NCI-H526 treated with DMSO at 0.1 percent for 48 hours (cell line): ENCODE data around the gene BMERB1.
A peak's percentile ranks its signal among the peaks of the same experiment; 100 is the strongest.
"Not testable (repeated sequence)": the region's sequence is repeated elsewhere in the genome, so short reads cannot be mapped to it uniquely, and the experiment has no call there.

ENCODE experiments used
- DNase-seq: peaks from one replicate; lab custom pipeline; 2025; lab: John Stamatoyannopoulos, UW

Gene BMERB1

DNA sequence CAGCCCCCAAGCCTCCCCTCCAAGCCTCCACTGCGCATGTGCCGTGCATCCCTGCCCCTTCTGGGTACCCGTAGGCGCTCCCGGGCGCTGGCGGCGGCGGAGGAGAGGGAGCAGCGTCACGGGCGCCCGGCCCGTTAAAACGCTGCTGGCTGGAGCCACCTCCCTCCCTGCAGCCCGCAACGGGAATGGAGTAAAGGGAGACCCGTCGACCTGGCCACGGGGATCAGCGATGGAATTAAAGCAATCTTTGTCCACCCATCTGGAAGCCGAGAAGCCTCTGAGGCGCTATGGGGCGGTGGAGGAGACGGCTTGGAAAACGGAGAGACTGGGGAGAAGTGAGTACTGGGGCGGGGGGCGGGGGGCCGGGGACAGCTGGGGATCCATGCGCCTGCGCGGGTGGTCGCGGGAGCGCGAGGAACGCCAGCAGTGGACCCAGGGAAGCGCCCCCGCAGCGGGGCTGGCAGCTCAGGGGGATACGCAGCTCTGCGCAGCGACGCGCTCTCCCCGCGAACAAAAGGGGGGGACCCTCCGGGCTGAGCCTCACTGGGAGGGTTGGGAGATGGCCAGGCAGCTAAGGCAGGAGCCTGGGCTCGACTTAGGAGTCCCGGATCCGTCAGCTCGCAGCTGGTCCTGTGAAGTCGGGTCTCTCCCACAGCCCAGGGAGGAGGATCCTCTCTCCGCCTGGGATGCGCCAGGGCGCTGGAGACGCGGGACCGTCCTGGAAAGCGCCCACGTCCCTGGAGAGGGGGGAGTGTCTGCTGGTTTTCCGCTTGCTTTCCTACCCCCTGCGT, at the start of gene BMERB1:
Gene BMERB1 (plus strand): TSS at position 164 of the 791 bp plus-strand sequence. CDS start 66 bp downstream, at position 230.
- peak; percentile 50 for DNase-seq

DNA sequence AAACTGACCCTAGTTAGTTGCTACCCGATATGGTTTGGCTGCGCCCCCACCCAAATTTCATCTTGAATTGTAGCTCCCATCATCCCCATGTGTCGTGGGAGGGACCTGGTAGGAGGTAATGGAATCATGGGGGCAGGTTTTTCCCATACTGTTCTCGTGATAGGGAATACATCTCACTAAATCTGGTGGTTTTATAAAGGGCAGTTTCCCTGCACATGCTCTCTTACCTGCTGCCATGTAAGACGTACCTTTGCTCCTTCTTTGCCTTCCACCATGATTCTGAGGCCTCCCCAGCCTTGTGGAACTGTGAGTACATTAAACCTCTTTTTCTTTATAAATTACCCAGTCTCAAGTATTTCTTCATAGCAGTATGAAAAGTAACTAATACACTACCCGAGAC, 46.3 kb upstream of the BMERB1 start:
- not testable (repeated sequence) for DNase-seq

DNA sequence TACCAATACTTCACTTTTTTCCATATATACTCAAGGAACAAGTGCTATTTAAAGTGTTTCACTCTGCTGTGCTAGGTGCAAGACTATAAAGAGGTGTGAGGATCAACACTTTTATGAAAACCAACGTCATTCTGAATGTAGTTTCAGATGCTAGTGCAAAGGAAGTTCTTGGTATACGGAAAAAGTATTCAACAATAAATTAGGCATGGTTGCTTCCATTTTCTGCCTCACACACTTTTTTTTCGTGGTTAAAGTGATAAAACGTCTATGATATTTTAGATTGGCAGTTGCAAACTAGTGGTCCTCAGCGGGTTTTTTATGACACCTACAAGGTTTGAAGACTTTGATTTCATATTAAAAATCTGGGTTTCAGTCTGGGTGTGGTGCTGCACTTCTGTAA, 44.5 kb upstream of the BMERB1 start:
- not testable (repeated sequence) for DNase-seq

DNA sequence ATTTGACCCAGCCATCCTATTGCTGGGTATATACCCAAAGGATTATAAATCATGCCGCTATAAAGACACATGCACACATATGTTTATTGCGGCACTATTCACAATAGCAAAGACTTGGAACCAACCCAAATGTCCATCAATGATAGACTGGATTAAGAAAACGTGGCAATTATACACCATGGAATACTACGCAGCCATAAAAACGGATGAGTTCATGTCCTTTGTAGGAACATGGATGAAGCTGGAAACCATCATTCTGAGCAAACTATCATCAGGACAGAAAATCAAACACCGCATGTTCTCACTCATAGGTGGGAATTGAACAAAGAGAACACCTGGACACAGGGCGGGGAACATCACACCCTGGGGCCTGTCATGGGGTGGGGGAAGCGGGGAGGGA, 41.4 kb upstream of the BMERB1 start:
- not testable (repeated sequence) for DNase-seq

DNA sequence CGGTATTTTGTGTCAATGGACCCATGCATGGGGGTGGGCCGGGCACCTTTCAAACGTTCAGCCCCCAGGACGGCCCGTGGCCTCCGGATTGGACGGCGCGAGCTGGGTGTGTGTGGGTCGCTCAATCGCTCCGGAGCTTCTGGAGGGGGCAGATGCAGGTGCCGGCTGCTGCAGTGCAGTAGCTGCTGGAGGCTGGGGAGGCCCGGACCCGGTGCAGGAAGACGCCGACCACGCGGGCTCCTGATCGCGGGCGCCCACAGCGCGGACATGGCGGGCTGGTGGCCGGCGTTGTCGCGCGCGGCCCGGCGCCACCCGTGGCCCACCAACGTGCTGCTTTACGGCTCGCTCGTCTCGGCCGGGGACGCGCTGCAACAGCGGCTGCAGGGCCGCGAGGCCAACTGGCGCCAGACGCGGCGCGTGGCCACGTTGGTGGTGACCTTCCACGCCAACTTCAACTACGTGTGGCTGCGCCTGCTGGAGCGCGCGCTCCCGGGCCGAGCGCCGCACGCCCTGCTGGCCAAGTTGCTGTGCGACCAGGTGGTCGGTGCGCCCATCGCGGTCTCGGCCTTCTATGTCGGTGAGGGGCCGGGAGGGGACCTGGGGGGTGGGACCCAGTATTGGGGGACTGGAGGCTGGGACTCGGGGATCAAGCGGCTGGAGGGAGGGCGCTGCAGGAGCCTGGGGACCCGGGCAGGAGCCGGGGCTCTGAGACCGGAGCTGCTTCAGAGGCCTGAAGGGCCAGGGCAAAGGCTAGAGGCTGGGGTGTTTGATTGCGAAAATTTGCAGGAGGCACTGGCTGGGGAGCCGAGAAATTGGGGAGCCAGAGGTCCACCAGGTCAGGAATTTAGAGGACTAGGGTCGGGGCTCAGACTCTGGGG, 38.5 kb upstream of the BMERB1 start, which contains the start of gene MPV17L:
Gene MPV17L (plus strand): TSS at position 124 of the 878 bp plus-strand sequence. CDS start 144 bp downstream, at position 268.
- DNase-seq: peak; percentile 13

DNA sequence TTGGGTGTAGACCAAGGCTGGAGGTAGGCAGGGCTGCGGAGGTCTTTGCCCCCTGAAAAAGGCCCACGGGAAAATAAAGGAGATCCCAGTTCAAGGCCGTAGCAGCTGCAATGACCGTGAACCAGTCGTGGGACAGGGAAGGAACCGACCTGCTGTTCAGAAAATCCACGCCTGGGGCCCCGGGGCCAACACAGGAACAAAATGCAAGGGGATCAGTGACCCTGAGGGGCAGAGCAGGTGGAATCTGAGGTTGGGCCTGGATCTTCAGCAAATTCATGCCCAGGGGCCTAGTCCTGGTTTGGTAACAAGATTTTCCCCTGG, 37.9 kb upstream of the BMERB1 start:
- not testable (repeated sequence) for DNase-seq

DNA sequence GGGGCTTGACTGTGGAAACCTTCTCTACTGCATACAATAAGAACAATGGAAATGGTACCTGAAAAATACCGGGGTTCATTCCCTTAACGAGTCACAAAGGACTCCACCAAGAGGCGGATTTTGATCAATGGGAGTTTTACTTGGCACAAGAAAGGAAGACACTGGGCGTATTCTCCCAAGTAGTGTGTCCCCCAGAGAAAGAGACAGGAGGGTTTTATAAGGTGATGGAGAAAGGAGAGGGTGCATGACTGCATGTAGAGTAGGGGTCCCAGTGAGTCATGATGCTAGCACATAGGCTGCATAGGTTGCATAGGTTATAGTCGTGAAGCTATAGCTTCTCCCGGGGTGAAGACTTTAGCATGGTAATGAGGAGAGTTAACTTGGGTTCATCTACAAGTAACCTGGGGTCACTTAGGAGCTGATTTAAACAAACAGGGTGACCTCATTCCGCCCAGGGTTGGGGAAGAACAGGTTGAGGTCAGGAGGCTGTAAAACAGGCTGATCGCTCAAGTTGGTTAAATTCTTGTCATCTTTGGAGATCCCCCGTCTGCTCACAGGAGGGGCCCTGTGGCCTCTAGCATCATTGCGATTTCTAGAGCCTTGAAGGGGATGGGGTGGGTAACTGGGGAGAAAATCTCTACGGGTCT, 37.3 kb upstream of the BMERB1 start:
- no peak for DNase-seq

DNA sequence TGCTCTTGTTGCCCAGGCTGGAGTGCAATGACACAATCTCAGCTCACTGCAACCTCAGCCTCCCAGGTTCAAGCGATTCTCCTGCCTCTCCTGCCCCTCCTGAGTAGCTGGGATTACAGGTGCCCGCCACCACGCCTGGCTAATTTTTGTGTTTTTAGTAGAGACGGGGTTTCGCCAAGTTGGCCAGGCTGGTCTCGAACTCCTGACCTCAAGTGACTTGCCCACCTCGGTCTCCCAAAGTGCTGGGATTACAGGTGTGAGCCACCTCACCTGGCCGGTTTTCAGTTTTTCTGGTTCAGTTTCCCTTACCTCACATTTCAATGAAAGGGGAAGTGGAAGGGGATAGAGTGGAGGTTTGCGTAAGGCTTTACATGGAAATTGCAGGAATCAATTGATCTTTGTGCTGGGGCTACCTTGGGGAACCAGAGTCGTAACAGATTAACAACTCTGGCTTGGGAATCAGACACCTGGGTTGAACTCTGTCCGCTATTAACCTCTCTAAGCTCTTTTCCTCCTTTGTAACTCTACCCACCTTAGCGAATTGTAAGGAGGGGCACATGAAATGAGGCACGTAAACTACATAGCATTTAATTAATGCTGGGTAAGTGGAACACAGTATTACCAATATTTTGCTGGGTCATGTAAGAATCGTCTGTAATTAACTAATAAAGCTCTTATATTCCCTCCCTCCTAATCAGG, 35.6 kb upstream of the BMERB1 start:
- DNase-seq: no peak

DNA sequence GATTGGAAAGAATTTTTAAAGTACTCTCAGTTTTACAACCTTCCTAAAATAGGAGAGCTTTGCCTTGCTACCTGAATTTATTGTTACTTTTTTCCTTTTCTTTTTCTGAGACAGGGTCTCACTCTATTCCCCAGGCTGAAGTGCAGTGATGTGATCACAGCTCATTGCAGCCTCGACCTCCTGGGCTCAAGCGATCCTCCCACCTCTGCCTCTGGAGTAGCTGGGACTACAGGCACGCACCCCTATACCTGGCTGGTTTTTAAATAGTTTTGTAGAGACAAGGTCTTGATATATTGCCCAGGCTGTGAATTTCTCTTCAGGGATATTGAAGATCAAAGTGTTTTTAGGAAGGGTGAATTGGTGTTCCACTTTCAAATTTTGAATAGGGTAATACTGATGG, 35.1 kb upstream of the BMERB1 start:
- DNase-seq: no peak

DNA sequence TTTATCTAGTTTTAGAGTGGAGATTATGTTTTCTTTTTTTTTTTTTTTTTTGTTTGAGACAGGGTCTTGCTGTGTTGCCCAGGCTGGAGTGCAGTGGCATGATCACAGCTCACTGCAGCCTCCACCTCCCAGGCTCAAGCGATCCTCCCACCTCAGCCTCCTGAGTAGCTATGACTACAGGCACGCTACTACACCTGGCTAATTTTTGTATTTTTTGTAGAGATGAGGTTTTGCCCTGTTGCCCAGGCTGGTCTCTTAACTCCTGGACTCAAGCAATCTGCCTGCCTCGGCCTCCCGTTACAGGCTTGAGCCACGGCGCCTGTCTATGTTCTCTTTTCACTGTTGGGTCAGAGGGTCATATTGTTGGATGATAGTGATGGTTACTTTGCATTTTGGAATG, 34.1 kb upstream of the BMERB1 start:
- not testable (repeated sequence) for DNase-seq

DNA sequence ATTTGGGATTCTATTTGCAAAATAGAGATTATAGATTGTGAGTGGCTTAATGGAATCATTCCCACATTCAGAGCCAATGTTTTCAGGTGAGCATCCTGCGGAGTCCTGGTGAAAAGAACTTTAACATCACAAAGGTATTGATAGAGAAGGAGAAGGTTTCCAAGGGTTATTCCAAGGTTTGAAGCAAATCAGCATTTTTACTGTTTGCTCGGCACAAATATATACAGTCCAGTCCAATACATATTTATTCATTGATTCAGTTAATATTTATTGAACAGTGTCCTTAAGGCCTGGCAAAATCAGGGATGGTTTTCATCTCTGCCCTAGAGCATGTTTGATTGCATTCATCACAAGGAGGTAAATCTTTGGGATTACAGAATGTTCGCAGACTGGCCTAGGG, 32.4 kb upstream of the BMERB1 start:
- no peak for DNase-seq

DNA sequence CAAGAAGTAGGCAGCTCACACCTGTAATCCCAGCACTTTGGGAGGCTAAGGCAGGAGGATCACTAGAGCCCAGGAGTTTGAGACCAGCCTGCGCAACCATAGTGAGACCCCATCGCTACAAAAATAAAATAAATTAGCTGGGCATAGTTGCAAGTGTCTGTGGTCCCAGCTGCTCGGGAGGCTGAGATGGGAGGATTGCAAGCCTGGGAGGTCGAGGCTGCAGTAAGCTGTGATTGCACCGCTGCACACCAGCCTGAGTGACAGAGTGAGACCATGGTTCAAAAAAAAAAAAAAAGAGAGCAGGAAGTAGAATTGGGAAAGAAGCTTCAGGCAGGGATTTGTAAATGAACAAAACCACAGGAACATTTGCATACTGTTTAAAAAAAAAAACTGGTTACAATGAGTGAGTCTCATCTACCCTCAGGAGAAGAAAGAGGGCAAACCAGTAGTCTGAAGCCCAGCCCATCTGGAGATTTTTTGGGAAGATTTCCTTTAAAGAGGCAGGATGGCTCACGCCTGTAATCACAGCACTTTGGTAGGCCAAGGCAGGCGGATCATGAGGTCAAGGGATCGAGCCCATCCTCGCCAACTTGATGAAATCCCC, 30.9 kb upstream of the BMERB1 start:
- peak; percentile 83 for DNase-seq

DNA sequence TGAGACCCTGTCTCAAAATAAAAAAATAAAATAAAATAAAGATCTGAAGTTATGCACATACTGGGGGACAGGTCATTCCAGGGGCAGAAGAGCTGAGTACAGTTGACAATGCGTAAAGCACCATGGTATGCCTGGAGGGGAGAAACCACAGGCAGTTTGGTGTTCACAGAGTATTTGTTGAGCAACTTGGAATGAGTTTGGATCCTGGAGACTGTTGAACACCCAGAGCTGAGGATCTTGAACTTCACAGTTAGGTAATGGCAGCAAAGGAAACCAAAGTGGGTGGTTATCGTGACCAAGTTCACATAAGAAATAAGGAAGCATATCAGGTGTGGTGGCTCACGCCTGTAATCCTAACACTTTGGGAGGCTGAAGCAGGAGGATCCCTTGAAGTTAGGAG, 30.3 kb upstream of the BMERB1 start:
- not testable (repeated sequence) for DNase-seq

DNA sequence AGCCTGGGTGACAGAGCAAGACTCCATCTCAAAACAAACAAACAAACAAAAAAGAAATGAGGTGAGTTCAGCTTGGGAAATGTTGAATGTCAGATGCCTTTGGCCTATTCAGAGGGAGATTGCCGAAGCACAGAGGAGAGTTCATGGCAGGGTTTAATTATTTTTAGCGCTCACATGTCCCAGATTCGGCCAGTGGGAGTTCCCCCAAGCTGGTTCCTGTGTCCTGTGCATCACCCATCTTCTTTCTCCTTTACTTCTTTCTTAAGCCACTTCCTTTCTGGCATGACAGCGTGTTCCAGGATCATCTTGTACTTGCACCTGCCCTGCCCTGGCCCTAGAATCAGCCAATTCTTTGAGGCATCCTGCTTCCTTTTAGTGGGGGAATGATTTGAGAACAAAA, 29.6 kb upstream of the BMERB1 start:
- DNase-seq: no peak

DNA sequence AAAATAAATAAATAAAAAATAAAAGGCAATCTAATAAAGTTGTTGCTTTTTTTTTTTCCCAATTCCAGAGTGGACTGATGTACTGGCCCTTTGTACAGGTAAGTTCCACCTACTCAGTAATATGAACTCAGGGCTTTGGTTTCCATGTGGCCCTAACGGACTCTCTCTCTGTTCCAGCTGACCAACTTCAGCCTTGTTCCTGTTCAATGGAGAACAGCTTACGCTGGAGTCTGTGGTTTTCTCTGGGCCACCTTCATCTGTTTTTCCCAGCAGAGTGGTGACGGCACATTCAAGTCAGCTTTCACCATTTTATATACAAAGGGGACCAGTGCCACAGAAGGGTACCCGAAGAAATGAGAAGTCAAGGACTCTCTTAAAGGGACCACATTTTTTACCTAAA, 26.6 kb upstream of the BMERB1 start:
- DNase-seq: not testable (repeated sequence)

DNA sequence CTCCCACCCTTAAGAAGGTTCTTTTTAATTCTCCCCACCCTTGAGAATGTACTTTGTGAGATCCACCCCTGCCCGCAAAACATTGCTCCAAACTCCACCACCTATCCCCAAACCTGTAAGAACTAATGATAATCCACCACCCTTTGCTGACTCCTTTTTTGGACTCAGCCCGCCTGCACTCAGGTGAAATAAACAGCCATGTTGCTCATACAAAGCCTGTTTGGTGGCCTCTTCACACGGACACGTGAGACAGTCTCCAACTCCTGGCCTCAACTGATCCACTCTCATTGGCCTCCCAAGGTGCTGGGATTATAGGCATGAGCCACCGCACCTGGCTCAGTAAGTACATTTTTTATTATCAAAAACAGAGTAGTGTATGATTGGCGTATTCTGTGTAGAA, 24.9 kb upstream of the BMERB1 start:
- not testable (repeated sequence) for DNase-seq

DNA sequence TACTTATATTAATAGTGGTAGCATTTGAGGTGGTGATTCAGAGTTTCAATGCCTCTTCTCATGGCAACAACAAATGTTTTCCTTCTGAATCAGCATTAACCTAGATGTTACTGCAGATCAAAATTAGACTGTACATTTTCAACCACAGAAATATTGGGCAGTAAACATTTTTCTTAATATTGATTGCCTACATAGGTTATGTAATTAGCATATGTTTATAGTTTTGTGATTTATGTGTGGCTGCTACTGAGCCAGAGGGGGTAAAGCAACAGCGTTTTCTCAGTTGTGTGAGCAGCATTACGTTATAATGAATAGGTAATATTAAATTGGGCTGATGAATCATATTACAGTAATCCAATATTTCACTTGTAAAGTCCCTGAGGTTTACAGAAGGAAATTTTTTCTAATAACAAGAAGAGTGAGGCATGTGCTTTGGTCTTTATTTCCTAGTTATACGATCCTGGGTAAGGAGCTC, 18.8 kb upstream of the BMERB1 start:
- DNase-seq: no peak

DNA sequence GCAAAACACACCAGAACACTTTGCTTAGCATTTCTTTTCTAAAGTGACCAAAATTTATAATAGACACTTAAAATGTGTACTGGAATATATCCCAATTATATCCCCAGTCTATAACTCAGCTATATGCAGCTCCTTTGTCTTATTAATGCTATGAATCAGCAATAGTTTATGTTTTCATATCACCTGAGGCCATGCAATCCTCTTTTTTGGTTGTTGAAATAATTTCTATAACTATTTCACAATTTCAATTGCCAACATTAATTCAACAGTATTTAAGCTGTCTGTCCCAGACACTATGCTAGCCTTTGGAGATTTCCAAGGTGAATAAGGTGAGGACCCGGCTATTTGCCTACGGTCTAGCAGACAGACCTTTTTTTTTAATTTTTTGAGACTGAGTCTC, 17.2 kb upstream of the BMERB1 start:
- no peak for DNase-seq

DNA sequence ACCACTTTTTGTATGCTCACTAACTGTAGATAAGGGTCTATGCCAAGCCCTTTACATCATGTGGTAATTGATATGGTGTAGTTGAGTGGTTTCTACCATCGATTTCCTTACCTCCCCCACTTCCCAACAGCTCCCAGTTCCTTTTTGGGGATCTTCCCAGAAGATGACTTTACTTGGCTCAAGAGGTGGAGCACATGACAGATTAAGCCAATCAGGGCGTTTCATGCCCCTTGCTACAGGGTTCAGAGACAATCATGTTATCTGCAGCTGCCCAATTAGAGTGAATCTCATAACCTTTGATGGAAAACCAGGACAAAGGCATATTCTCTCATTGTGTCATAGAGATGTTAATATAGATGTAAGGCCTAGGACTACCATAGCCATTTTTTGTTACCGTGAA, 16.2 kb upstream of the BMERB1 start:
- no peak for DNase-seq

DNA sequence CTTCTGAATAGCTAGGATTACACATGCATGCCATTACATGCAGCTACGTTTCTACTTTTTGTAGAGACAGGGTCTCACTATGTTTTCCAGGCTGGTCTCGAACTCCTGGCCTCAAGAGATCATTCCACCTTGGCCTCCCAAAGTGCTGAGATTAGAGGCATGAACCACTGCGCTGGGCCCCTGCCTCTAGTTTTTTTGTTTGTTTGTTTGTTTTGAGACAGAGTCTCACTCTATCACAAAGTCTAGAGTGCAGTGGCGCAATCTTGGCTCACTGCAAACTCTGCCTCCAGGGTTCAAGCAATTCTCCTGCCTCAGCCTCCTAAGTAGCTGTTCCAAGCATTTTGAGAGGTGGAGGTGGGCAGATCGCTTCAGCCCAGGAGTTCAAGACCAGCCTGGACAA, 12.7 kb upstream of the BMERB1 start:
- not testable (repeated sequence) for DNase-seq

DNA sequence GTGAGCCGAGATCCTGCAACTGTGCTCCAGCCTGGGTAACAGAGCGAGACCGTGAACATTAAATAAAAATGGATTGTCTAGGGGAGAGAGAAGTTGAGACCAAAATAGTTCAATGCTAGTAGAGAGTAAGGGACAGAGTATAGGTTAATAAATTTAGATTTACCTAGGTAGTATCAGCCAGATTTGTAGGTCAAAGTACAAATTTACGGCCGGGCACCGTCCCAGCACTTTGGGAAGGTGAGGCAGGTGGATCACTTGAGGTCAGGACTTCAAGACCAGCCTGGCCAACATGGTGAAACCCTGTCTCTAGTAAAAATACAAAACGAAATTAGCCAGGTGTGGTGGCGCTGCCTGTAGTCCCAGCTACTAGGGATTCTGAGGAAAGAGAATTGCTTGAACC, 12.2 kb upstream of the BMERB1 start:
- DNase-seq: no peak
